Ascending aorta (tissue), 2 donors: ENCODE measurements around the gene EDA. TPM values are rescaled to one million over a fixed set of nuclear protein-coding genes. Genes with fewer than 3 reads are reported as not detected.

Source experiments
- DNase-seq, 2 donors: peaks; one replicate each; pipeline ENCODE4 v3.0.0-alpha.2; 2019; ENCODE audit warnings: low spot score in 2 of 2
- H3K27ac ChIP-seq, 2 donors: fragments of 200-600 bp; sonication (generic); one replicate each; pipeline ENCODE4 v1.5.1; 2016 to 2017; ENCODE audit warnings: mild to moderate bottlenecking in 1 of 2
- H3K27me3 ChIP-seq: fragments of 200-600 bp; sonication (generic); one replicate; pipeline ENCODE4 v1.5.1; 2017
- H3K36me3 ChIP-seq, 2 donors: fragments of 200-600 bp; sonication (generic); one replicate each; pipeline ENCODE4 v1.5.1; 2016
- H3K4me1 ChIP-seq, 2 donors: fragments of 200-600 bp; sonication (generic); one replicate each; pipeline ENCODE4 v1.5.1; 2016 to 2017; ENCODE audit warnings: mild to moderate bottlenecking in 1 of 2
- H3K4me3 ChIP-seq, 2 donors: fragments of 200-600 bp; sonication (generic); one replicate each; pipeline ENCODE4 v1.5.1; 2016 to 2017; ENCODE audit warnings: mild to moderate bottlenecking in 1 of 2
- H3K9me3 ChIP-seq, 2 donors: fragments of 200-600 bp; sonication (generic); one replicate each; pipeline ENCODE4 v1.5.1; 2016
- CTCF ChIP-seq, 3 experiments: fragments of 200-600 bp in 2 of 3; fragments of 450-650 bp in 1 of 3; sonication (generic) in 2 of 3; IDR thresholded peaks; one replicate each; pipeline ENCODE4 v1.5.1; 2016 to 2019; ENCODE audit warnings: antibody characterized with exemption in 3 of 3, mild to moderate bottlenecking in 1 of 3, moderate library complexity in 1 of 3
- intact Hi-C: fragments of 100-400 bp; cut with DNase I; formaldehyde crosslinking; loops from one replicate; pipeline ENCODE4 v1.15.1; 2023
- total RNA-seq: library from RNA; depleted of rRNA; stranded (reverse); fragments of >200 nt; gene quantifications from one replicate; pipeline ENCODE4 v1.1.0, GENCODE V29; 2016

EDA gene
- total RNA-seq, 1 donor from 2014 or later, result 1.7 TPM

- no peaks in the 10 kb centered on the region for H3K4me1 ChIP-seq
- H3K4me3 ChIP-seq, result no peak overlapping the region
- peaks cover 0 to 4% of the 10 kb centered on the region in 2 donors for H3K9me3 ChIP-seq
- no peak for TF ChIP-seq CTCF (IDR thresholded peaks at IDR 0.05)
- H3K36me3 ChIP-seq, result no peaks in the 10 kb centered on the region
- H3K27ac ChIP-seq, result no peak overlapping the region
- no peaks in the 10 kb centered on the region for H3K27me3 ChIP-seq
- no peak for DNase-seq
- intact Hi-C loops, result no loop called here
Measured at GRCh38 chrX:70022616-70023015, 406.7 kb downstream of the EDA start.

- Histone ChIP-seq H3K4me1 (no peaks in the 10 kb centered on the region), H3K36me3 (no peaks in the 10 kb centered on the region), H3K27me3 (no peaks in the 10 kb centered on the region), H3K27ac (no peak overlapping the region), H3K4me3 (no peak overlapping the region), H3K9me3 (no peaks in the 10 kb centered on the region)
- TF ChIP-seq CTCF (IDR thresholded peaks at IDR 0.05), result no peak
- no peak for DNase-seq
- intact Hi-C loops, result no loop called here
Measured at GRCh38 chrX:70025464-70025863, 409.6 kb downstream of the EDA start.

- no peak for DNase-seq
- Histone ChIP-seq H3K27me3 (no peaks in the 10 kb centered on the region), H3K36me3 (no peaks in the 10 kb centered on the region), H3K9me3 (no peaks in the 10 kb centered on the region), H3K27ac (no peak overlapping the region), H3K4me3 (no peak overlapping the region), H3K4me1 (no peaks in the 10 kb centered on the region)
- TF ChIP-seq CTCF (IDR thresholded peaks at IDR 0.05), result no peak
- intact Hi-C loops, result no loop called here
Measured at GRCh38 chrX:70026112-70026850, 410.4 kb downstream of the EDA start.

GRCh38 chrX:70026851-70027200 lies 410.9 kb downstream of the EDA start:
- no peaks in the 10 kb centered on the region for H3K9me3 ChIP-seq
- no peak for DNase-seq
- no peak for TF ChIP-seq CTCF (IDR thresholded peaks at IDR 0.05)
- H3K27me3 ChIP-seq, result no peaks in the 10 kb centered on the region
- H3K4me1 ChIP-seq, result no peaks in the 10 kb centered on the region
- no peak overlapping the region for H3K27ac ChIP-seq
- H3K36me3 ChIP-seq, result no peaks in the 10 kb centered on the region
- H3K4me3 ChIP-seq, result no peak overlapping the region
- intact Hi-C loops, result no loop called here

- Histone ChIP-seq H3K27ac (no peak overlapping the region), H3K9me3 (no peaks in the 10 kb centered on the region), H3K4me1 (no peaks in the 10 kb centered on the region), H3K4me3 (no peak overlapping the region), H3K36me3 (no peaks in the 10 kb centered on the region), H3K27me3 (no peaks in the 10 kb centered on the region)
- intact Hi-C loops, result no loop called here
- no peak for TF ChIP-seq CTCF (IDR thresholded peaks at IDR 0.05)
- DNase-seq, result no peak
Measured at GRCh38 chrX:70029863-70030262, 413.9 kb downstream of the EDA start.
